Loucy (cell line): Measurements from ENCODE around the gene APOBEC3H.

Experiments used
- H2AFZ ChIP-seq: fragments of 200-600 bp; sonication (generic); 2 replicates; pipeline ENCODE4 v1.6.0; 2016; ENCODE audit warnings: antibody characterized with exemption, mild to moderate bottlenecking, low read length, moderate library complexity
- H3F3A ChIP-seq: fragments of 200-600 bp; 2 replicates; pipeline ENCODE4 v1.6.0; 2016; ENCODE audit warnings: antibody characterized with exemption, low read depth, mild to moderate bottlenecking
- H3K27me3 ChIP-seq: fragments of 200-600 bp; sonication (generic); 2 replicates; pipeline ENCODE4 v1.6.1; 2014; ENCODE audit warnings: low read length, mild to moderate bottlenecking; ENCODE audit not compliant: insufficient read depth, poor library complexity, severe bottlenecking
- H3K36me3 ChIP-seq: fragments of 200-600 bp; sonication (generic); 2 replicates; pipeline ENCODE4 v1.6.1; 2016; ENCODE audit warnings: low read length; ENCODE audit not compliant: insufficient read depth
- H3K4me1 ChIP-seq: fragments of 200-600 bp; sonication (generic); 2 replicates; pipeline ENCODE4 v1.5.1; 2014; ENCODE audit warnings: low read length, mild to moderate bottlenecking; ENCODE audit not compliant: insufficient read depth, poor library complexity, severe bottlenecking
- H3K4me2 ChIP-seq: fragments of 200-600 bp; sonication (generic); 2 replicates; pipeline ENCODE4 v1.6.0; 2014; ENCODE audit warnings: antibody characterized with exemption, low read length, low read depth, mild to moderate bottlenecking; ENCODE audit not compliant: poor library complexity, severe bottlenecking
- H3K4me3 ChIP-seq: fragments of 200-600 bp; sonication (generic); 2 replicates; pipeline ENCODE4 v1.5.1; 2014; ENCODE audit warnings: low read length, mild to moderate bottlenecking, mixed read lengths; ENCODE audit not compliant: poor library complexity, severe bottlenecking
- H3K79me2 ChIP-seq: fragments of 200-600 bp; sonication (generic); 2 replicates; pipeline ENCODE4 v1.6.1; 2014; ENCODE audit warnings: low read length; ENCODE audit not compliant: insufficient read depth
- H3K9ac ChIP-seq: fragments of 200-600 bp; sonication (generic); 2 replicates; pipeline ENCODE4 v1.6.0; 2014; ENCODE audit warnings: mild to moderate bottlenecking, low read depth, low read length, moderate library complexity; ENCODE audit not compliant: poor library complexity, severe bottlenecking
- H3K9me2 ChIP-seq: fragments of 200-600 bp; sonication (generic); replicated peaks from 2 replicates; pipeline ENCODE4 v1.6.1; 2016; ENCODE audit warnings: low read depth, low read length, mixed read lengths
- H3K9me3 ChIP-seq: fragments of 200-600 bp; sonication (generic); 2 replicates; pipeline ENCODE4 v1.6.1; 2014; ENCODE audit warnings: mild to moderate bottlenecking, antibody characterized with exemption, low read length, low read depth; ENCODE audit not compliant: insufficient read depth
- H4K20me1 ChIP-seq: fragments of 200-600 bp; sonication (generic); 2 replicates; pipeline ENCODE4 v1.6.0; 2014; ENCODE audit warnings: antibody characterized with exemption, low read length, mild to moderate bottlenecking; ENCODE audit not compliant: insufficient read depth, poor library complexity, severe bottlenecking
- EZH2phosphoT487 ChIP-seq: fragments of 200-600 bp; IDR thresholded peaks from 2 replicates; pipeline ENCODE4 v1.6.1; 2018; ENCODE audit warnings: antibody characterized with exemption, mild to moderate bottlenecking, moderate library complexity, borderline replicate concordance
- TF ChIP-seq, protein P1 (sequence below): fragments of 200-600 bp; sonication (generic); conservative IDR thresholded peaks from 2 replicates; pipeline ENCODE4 v1.5.1; 2014; ENCODE audit warnings: mild to moderate bottlenecking, antibody characterized with exemption, low read length

The APOBEC3H gene

DNA sequence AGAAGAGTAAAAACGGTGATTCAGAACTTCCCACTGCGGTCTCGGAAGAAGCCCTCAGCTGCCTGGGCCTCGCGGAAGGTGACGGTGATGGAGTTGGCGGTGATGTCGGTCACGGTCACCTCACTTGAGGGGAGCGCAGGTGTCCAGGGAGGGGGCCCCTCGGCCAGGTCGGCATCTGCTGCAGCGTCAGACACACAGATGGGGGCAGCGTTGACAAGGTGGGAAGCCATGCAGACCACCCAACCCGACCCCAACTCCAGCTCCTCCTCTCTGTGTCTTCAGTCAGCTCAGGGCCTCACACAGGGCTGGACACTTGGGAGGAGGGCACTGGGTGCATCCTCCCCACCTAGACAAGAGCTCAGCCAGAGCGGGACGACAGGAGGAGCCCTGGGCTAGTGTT is 36.8 kb downstream of the APOBEC3H start:
- no peaks in the 10 kb centered on the region for H4K20me1 ChIP-seq
- H3K4me3 ChIP-seq, result no peak overlapping the region
- no peak overlapping the region for H3K9ac ChIP-seq
- no peaks in the 10 kb centered on the region for H3K9me2 ChIP-seq
- no peak overlapping the region for H3K4me2 ChIP-seq
- no peak overlapping the region for H2AFZ ChIP-seq
- TF ChIP-seq, protein P1, sequence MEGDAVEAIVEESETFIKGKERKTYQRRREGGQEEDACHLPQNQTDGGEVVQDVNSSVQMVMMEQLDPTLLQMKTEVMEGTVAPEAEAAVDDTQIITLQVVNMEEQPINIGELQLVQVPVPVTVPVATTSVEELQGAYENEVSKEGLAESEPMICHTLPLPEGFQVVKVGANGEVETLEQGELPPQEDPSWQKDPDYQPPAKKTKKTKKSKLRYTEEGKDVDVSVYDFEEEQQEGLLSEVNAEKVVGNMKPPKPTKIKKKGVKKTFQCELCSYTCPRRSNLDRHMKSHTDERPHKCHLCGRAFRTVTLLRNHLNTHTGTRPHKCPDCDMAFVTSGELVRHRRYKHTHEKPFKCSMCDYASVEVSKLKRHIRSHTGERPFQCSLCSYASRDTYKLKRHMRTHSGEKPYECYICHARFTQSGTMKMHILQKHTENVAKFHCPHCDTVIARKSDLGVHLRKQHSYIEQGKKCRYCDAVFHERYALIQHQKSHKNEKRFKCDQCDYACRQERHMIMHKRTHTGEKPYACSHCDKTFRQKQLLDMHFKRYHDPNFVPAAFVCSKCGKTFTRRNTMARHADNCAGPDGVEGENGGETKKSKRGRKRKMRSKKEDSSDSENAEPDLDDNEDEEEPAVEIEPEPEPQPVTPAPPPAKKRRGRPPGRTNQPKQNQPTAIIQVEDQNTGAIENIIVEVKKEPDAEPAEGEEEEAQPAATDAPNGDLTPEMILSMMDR, result no peak
- H3K4me1 ChIP-seq, result no peaks in the 10 kb centered on the region
- no peaks in the 10 kb centered on the region for H3K27me3 ChIP-seq
- no peaks in the 10 kb centered on the region for H3K36me3 ChIP-seq
- H3F3A ChIP-seq, result no peaks in the 10 kb centered on the region
- no peaks in the 10 kb centered on the region for H3K9me3 ChIP-seq
- H3K79me2 ChIP-seq, result no peaks in the 10 kb centered on the region

DNA sequence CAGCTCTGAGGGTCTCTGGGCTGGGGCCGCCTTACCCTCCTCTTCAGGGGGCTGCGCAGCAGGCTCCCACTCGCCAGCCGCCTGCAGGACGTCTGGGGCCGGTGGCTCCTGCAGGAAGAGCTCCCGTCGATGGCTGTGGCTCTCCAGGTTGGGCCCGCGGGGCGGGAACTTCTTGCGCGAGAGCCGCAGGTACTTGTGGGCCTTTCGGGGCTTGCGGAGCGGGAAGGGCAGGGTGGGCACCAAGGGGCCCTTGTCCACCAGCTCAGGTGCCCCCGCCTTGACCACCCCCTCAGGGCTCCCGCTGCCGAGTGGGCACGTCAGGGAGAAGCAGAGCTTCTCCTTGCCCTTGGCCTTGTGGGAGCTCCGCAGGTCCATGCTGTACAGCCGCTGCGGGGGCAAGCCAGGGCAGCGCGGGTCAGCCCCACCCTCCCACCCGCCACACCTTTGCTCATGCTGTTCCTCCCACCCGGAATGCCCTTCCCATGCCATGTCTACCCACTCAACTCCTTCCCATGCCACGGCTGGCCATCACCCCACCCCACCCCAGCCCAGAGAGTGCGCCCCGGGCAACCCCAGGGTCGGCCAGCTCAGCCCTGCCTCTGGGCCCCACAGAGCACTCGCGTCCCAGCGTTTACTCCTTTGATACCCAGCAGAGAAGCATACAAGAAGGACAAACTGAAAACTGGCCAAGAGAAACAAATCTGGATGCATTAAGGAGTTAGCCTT is 37.5 kb downstream of the APOBEC3H start:
- no peak for TF ChIP-seq EZH2phosphoT487
- TF ChIP-seq, protein P1, result no peak
- Histone ChIP-seq H3K4me3 (no peak overlapping the region), H3K4me1 (no peaks in the 10 kb centered on the region), H4K20me1 (no peaks in the 10 kb centered on the region), H3K79me2 (no peaks in the 10 kb centered on the region), H3K9me3 (no peaks in the 10 kb centered on the region), H3K4me2 (no peak overlapping the region), H3K9me2 (no peaks in the 10 kb centered on the region), H3K27me3 (no peaks in the 10 kb centered on the region), H3F3A (no peaks in the 10 kb centered on the region), H3K36me3 (no peaks in the 10 kb centered on the region), H3K9ac (no peak overlapping the region), H2AFZ (no peak overlapping the region)

DNA sequence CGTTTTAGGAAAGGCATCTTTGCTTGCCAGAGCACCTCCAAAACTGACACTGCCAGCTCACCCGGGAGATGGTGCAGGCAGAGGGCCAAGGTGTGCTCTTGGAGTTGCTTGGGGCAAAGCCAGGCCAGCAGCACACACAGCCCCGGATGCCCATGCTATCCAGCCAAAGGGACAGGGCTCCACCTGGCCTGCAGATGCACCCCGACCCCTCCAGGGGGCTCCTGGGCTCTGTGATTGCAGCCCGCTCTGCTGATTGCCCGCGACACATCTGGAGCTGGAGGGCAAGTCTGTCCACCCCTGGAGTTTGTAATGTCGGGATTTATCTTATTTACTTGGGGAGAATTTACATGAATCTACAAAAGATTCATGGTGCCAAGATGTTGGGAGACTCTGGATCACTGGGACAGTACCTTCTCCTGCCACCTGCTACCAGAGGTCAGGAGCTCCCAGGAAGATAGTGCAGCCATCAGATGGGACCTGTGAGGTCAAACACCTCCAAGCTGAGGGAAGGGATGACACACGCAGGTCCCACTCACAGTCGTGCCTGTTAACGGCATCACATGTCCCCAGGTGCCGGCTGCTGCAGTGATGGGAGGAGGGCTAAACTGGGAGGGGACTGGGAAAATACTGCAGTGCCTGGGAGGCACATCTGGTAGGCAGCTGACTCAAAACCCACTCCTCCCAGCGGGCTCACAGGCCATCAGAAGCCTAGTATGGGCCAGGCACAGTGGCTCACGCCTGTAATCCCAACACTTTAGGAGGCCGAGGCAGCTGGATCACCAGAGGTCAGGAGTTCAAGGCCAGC is 38.2 kb downstream of the APOBEC3H start:
- no peak overlapping the region for H3K4me2 ChIP-seq
- no peaks in the 10 kb centered on the region for H3K79me2 ChIP-seq
- no peaks in the 10 kb centered on the region for H3K36me3 ChIP-seq
- H3K27me3 ChIP-seq, result no peaks in the 10 kb centered on the region
- no peaks in the 10 kb centered on the region for H3K9me2 ChIP-seq
- H3K9ac ChIP-seq, result no peak overlapping the region
- no peak overlapping the region for H2AFZ ChIP-seq
- H3K9me3 ChIP-seq, result no peaks in the 10 kb centered on the region
- no peaks in the 10 kb centered on the region for H4K20me1 ChIP-seq
- TF ChIP-seq, protein P1, result peak; percentile 81
- no peak for TF ChIP-seq EZH2phosphoT487
- H3F3A ChIP-seq, result no peaks in the 10 kb centered on the region
- no peak overlapping the region for H3K4me3 ChIP-seq
- H3K4me1 ChIP-seq, result no peaks in the 10 kb centered on the region
